ENCODE data around the gene OSGIN1.

- no peak for TF ChIP-seq TAF1 (IDR thresholded peaks at IDR 0.05; ENCODE audit: borderline replicate concordance, low read depth, low read length)
- TF ChIP-seq POLR2AphosphoS5 (IDR thresholded peaks at IDR 0.05; ENCODE audit: low read depth, low read length) = no peak
- no peak for TF ChIP-seq POLR2A (IDR thresholded peaks at IDR 0.05; ENCODE audit: low read depth, low read length)
These were observed 26.9 kb upstream of the OSGIN1 start for GRCh38 chr16:83925957-83926725.
